Sigmoid colon (tissue), 4 donors: ENCODE data around the gene WDR1.

Experiments
- CTCF ChIP-seq, 4 experiments: fragments of 450-650 bp in 3 of 4; fragments of 200-600 bp in 1 of 4; IDR thresholded peaks; one replicate each; pipeline ENCODE4 v1.5.1; 2016 to 2019; ENCODE audit warnings: antibody characterized with exemption in 4 of 4, mild to moderate bottlenecking in 3 of 4, moderate library complexity in 2 of 4
- POLR2A ChIP-seq, 2 donors: fragments of 450-650 bp; IDR thresholded peaks; one replicate each; pipeline ENCODE4 v1.6.1; 2016; ENCODE audit warnings: antibody characterized with exemption in 2 of 2, mild to moderate bottlenecking in 2 of 2, moderate library complexity in 2 of 2
- POLR2AphosphoS5 ChIP-seq, 4 donors: sonication (generic); formaldehyde crosslinking; IDR thresholded peaks; one replicate each; pipeline ENCODE4 v1.6.1; 2017; ENCODE audit warnings: antibody characterized with exemption in 4 of 4

- TF ChIP-seq CTCF (IDR thresholded peaks at IDR 0.05) (no peak), POLR2AphosphoS5 (IDR thresholded peaks at IDR 0.05) (peak in 1 of 4 donors; percentile 17), POLR2A (IDR thresholded peaks at IDR 0.05) (no peak)
Observed at GRCh38 chr4:10069075-10069642, 47.4 kb downstream of the WDR1 start.
